PC-9 (cell line): ENCODE data around the gene TMF1. TPM values are rescaled to one million over a fixed set of nuclear protein-coding genes. Genes with fewer than 3 reads are reported as not detected.

Source experiments
- BruUV-seq: library from RNA; stranded (reverse); fragments of 400-500 nt; replicated peaks from 2 replicates; lab custom pipeline; 2021; lab: Mats Ljungman, UMichigan
- CTCF ChIA-PET: fragments of 300-600 bp; sonication (Branson Sonifier 250); formaldehyde crosslinking; loops from one replicate; lab custom pipeline; 2022; ENCODE audit warnings: antibody characterized with exemption; lab: Charles Lee
- POLR2A ChIA-PET: fragments of 300-600 bp; sonication (Branson Sonifier 250); formaldehyde crosslinking; loops from one replicate; lab custom pipeline; 2022; ENCODE audit warnings: antibody characterized with exemption; ENCODE audit not compliant: unreplicated experiment; lab: Charles Lee
- DNase-seq, 2 experiments: peaks; one replicate each; pipeline versions ENCODE4 v3.0.0 to v3.0.0-alpha.2; 2015 to 2022; ENCODE audit warnings: mixed read lengths in 1 of 2
- H2AFZ ChIP-seq: fragments of 200-600 bp; sonication (generic); 2 replicates; pipeline ENCODE4 v1.8.1; 2017; ENCODE audit warnings: antibody characterized with exemption
- H3F3A ChIP-seq: fragments of 200-600 bp; sonication (generic); 2 replicates; pipeline ENCODE4 v1.8.1; 2017; ENCODE audit warnings: antibody characterized with exemption, mild to moderate bottlenecking, low read depth; ENCODE audit not compliant: insufficient read depth
- H3K27ac ChIP-seq: fragments of 200-600 bp; sonication (generic); 2 replicates; pipeline ENCODE4 v1.6.1; 2016; ENCODE audit warnings: mixed run types
- H3K27me3 ChIP-seq: fragments of 200-600 bp; sonication (generic); 2 replicates; pipeline ENCODE4 v1.6.1; 2016; ENCODE audit warnings: low read depth, mixed run types; ENCODE audit not compliant: insufficient read depth
- H3K36me3 ChIP-seq: fragments of 200-600 bp; sonication (generic); 2 replicates; pipeline ENCODE4 v1.6.1; 2016; ENCODE audit warnings: low read depth, mixed run types
- H3K4me1 ChIP-seq: fragments of 200-600 bp; sonication (generic); replicated peaks from 2 replicates; pipeline ENCODE4 v1.6.1; 2016; ENCODE audit warnings: mixed run types; ENCODE audit not compliant: insufficient read depth
- H3K4me2 ChIP-seq: fragments of 200-600 bp; sonication (generic); 2 replicates; pipeline ENCODE4 v1.6.1; 2017; ENCODE audit warnings: mixed run types
- H3K4me3 ChIP-seq: fragments of 200-600 bp; sonication (generic); 2 replicates; pipeline ENCODE4 v1.6.1; 2016; ENCODE audit warnings: mixed run types
- H3K79me2 ChIP-seq: fragments of 200-600 bp; sonication (generic); 2 replicates; pipeline ENCODE4 v1.6.1; 2017; ENCODE audit warnings: low read depth, mixed run types
- H3K9me2 ChIP-seq: fragments of 200-600 bp; sonication (generic); 2 replicates; pipeline ENCODE4 v1.8.1; 2017; ENCODE audit warnings: mild to moderate bottlenecking; ENCODE audit not compliant: insufficient read depth
- H3K9me3 ChIP-seq: fragments of 200-600 bp; sonication (generic); 2 replicates; pipeline ENCODE4 v1.8.1; 2016; ENCODE audit warnings: low read depth; ENCODE audit not compliant: insufficient read depth
- H4K20me1 ChIP-seq: fragments of 200-600 bp; sonication (generic); 2 replicates; pipeline ENCODE4 v1.8.1; 2017; ENCODE audit not compliant: insufficient read depth
- CTCF ChIP-seq: fragments of 200-600 bp; sonication (generic); conservative IDR thresholded peaks from 2 replicates; pipeline ENCODE4 v1.6.1; 2017; ENCODE audit warnings: mixed run types, antibody characterized with exemption, mild to moderate bottlenecking, moderate library complexity
- EZH2 ChIP-seq: fragments of 200-600 bp; sonication (generic); IDR thresholded peaks from 2 replicates; pipeline ENCODE4 v1.8.0; 2017; ENCODE audit warnings: antibody characterized with exemption, low read depth
- intact Hi-C: fragments of 100-400 bp; cut with micrococcal nuclease; formaldehyde crosslinking; loops from one replicate; pipeline ENCODE4 v1.10.0; 2022; ENCODE audit not compliant: unreplicated experiment
- total RNA-seq: library from RNA; stranded (reverse); gene quantifications from 2 replicates; pipeline ENCODE4 v1.2.3, GENCODE V29; 2021

Gene TMF1
- total RNA-seq, 1 experiment from 2014 or later = 35.5 TPM

GRCh38 chr3:69079269-69080159 is 27.4 kb upstream of the TMF1 start:
- peaks cover 17% of the 10 kb centered on the region for H3F3A ChIP-seq
- H4K20me1 ChIP-seq = no peaks in the 10 kb centered on the region
- H2AFZ ChIP-seq = 0 out of 2 replicates have a peak overlapping the region, but pooled peaks have one; percentile 52
- H3K79me2 ChIP-seq = peaks cover 29% of the 10 kb centered on the region
- peak overlapping the region; percentile 94 for H3K4me2 ChIP-seq
- no peaks in the 10 kb centered on the region for H3K9me2 ChIP-seq
- H3K27ac ChIP-seq = peak overlapping the region; percentile 34
- H3K4me3 ChIP-seq = peak overlapping the region; percentile 90
- TF ChIP-seq CTCF = no peak
- no peak for TF ChIP-seq EZH2
- POLR2A ChIA-PET = no interaction called here
- peaks cover 52% of the 10 kb centered on the region for H3K4me1 ChIP-seq
- CTCF ChIA-PET = interaction anchor here (0.6 kb wide), 1 partner anchor 340 kb away, joined by 6 read pairs; no protein-coding TSS in a partner anchor
- intact Hi-C loops = loop anchor here (10.0 kb wide), 1 partner anchor 155 kb away; no protein-coding TSS in a partner anchor
- H3K9me3 ChIP-seq = no peaks in the 10 kb centered on the region
- DNase-seq = peak in 1 of 2 experiments; percentile 38
- BruUV-seq = TSS peak; percentile 64
- H3K36me3 ChIP-seq = no peaks in the 10 kb centered on the region
- H3K27me3 ChIP-seq = no peaks in the 10 kb centered on the region

- ChIA-PET POLR2A (interaction anchor here (0.9 kb wide), 1 partner anchor 29 kb away, joined by 3 read pairs; no protein-coding TSS in a partner anchor), CTCF (interaction anchor here (0.6 kb wide), 1 partner anchor 72 kb away, joined by 4 read pairs; no protein-coding TSS in a partner anchor)
- no peak overlapping the region for H3K4me2 ChIP-seq
- no peak overlapping the region for H3K27ac ChIP-seq
- no peak overlapping the region for H3K4me3 ChIP-seq
- H3K79me2 ChIP-seq = peaks cover 23% of the 10 kb centered on the region
- H2AFZ ChIP-seq = no peak overlapping the region
- no peaks in the 10 kb centered on the region for H4K20me1 ChIP-seq
- TF ChIP-seq EZH2 = no peak
- TF ChIP-seq CTCF = no peak
- peaks cover under 1% of the 10 kb centered on the region; the same call in 1 of the 2 replicates for H3K4me1 ChIP-seq
- peaks cover 3% of the 10 kb centered on the region; the same call in 1 of the 2 replicates for H3K36me3 ChIP-seq
- no peaks in the 10 kb centered on the region for H3K9me3 ChIP-seq
- intact Hi-C loops = no loop called here
- no peak for DNase-seq
- no TSS peak for BruUV-seq
- no peaks in the 10 kb centered on the region for H3K9me2 ChIP-seq
- H3F3A ChIP-seq = no peaks in the 10 kb centered on the region
- no peaks in the 10 kb centered on the region for H3K27me3 ChIP-seq
Measured at GRCh38 chr3:69072928-69073327, 20.8 kb upstream of the TMF1 start.

GRCh38 chr3:69066121-69066520 is 14.0 kb upstream of the TMF1 start:
- Histone ChIP-seq H4K20me1 (no peaks in the 10 kb centered on the region), H3K4me1 (no peaks in the 10 kb centered on the region), H3K27me3 (no peaks in the 10 kb centered on the region), H3K9me3 (no peaks in the 10 kb centered on the region), H3K4me3 (no peak overlapping the region), H3K27ac (no peak overlapping the region), H2AFZ (no peak overlapping the region), H3K4me2 (no peak overlapping the region), H3K9me2 (no peaks in the 10 kb centered on the region), H3F3A (no peaks in the 10 kb centered on the region), H3K36me3 (no peaks in the 10 kb centered on the region; the same call in 1 of the 2 replicates), H3K79me2 (no peaks in the 10 kb centered on the region)
- no peak for DNase-seq
- POLR2A ChIA-PET = no interaction called here
- no TSS peak for BruUV-seq
- CTCF ChIA-PET = no interaction called here
- intact Hi-C loops = no loop called here
- TF ChIP-seq CTCF (no peak), EZH2 (no peak)
